ENCODE data around the gene TMEM185B. TPM values are rescaled to one million over a fixed set of nuclear protein-coding genes. Genes with fewer than 3 reads are reported as not detected.

Gene TMEM185B
- total and polyA plus RNA-seq, 10 of the 15 experiments (the other 5 are each of a cell fraction or from before 2014, with no cell fraction given): 2.4 to 20.9 (median 14.5) TPM

- WGBS (ENCODE audit: insufficient coverage, insufficient replicate concordance, low lambda C conversion rate, missing lambda C conversion rate): 97% methylated on average over 11 of the region's 11 CpGs
- ATAC-seq (no peak), DNase-seq (ENCODE audit: low read depth, low spot score) (no peak), FAIRE-seq (no peak)
- no peak overlapping the region for H2AFZ ChIP-seq (ENCODE audit: control insufficient read depth, low read depth, low read length)
- no peaks in the 10 kb centered on the region for H4K20me1 ChIP-seq (ENCODE audit: control insufficient read depth, insufficient read depth)
- no peak for TF ChIP-seq ETV6 (conservative IDR thresholded peaks at IDR 0.05 in 1 of 2, IDR thresholded peaks at IDR 0.05 in 1 of 2; ENCODE audit: borderline replicate concordance in 1 of 2, low read depth in 1 of 2)
- peak; percentile 69 for TF ChIP-seq NFYB (IDR thresholded peaks at IDR 0.05; ENCODE audit: insufficient read depth, low read depth, low read length)
- TF ChIP-seq RBBP5 (conservative IDR thresholded peaks at IDR 0.05): no peak
- TF ChIP-seq ESRRA (IDR thresholded peaks at IDR 0.05; ENCODE audit: low read length): no peak
- H3K9me3 ChIP-seq (replicated peaks; ENCODE audit: control insufficient read depth, insufficient read depth, low read length): peaks cover 5% of the 10 kb centered on the region
- peaks cover 8% of the 10 kb centered on the region; the same call in 1 of the 2 replicates for H3K4me1 ChIP-seq (ENCODE audit: control insufficient read depth, insufficient read depth, low read length)
- in situ Hi-C loops (cut with MboI): no loop called here
- H3K9ac ChIP-seq (ENCODE audit: control insufficient read depth, insufficient read depth, low read length): no peak overlapping the region
- POLR2A ChIA-PET: interaction anchor here (0.5 to 0.6 kb wide), 2 partner anchors 12 to 14 kb away, joined by 3 to 4 read pairs; no protein-coding TSS in a partner anchor
- H3K4me3 ChIP-seq: no peak overlapping the region
- peaks cover 0 to 4% of the 10 kb centered on the region in 2 experiments; a peak in 1 of 4 replicates for H3K36me3 ChIP-seq (ENCODE audit: control insufficient read depth in 2 of 2, insufficient read depth in 2 of 2, low read length in 1 of 2)
- CTCF ChIA-PET: interaction anchor here (0.9 to 2.0 kb wide), 2 partner anchors 14 to 44 kb away, joined by 5 to 6 read pairs; no protein-coding TSS in a partner anchor
- SMC1A ChIA-PET (ENCODE audit: uncharacterized antibody, unreplicated experiment): interaction anchor here (1.0 to 1.3 kb wide), 4 partner anchors 14 to 65 kb away, joined by 3 to 4 read pairs (median 3); no protein-coding TSS in a partner anchor
- RAD21 ChIA-PET (ENCODE audit: unreplicated experiment): no interaction called here
- peaks cover 20% of the 10 kb centered on the region for H3K79me2 ChIP-seq (ENCODE audit: control insufficient read depth, insufficient read depth, low read length)
- H3K27me3 ChIP-seq (replicated peaks in 1 of 2; ENCODE audit: control insufficient read depth in 2 of 2, insufficient read depth in 2 of 2, low read length in 1 of 2): no peaks in the 10 kb centered on the region
- H3K27ac ChIP-seq (ENCODE audit: control insufficient read depth, insufficient read depth): no peak overlapping the region
- intact Hi-C loops (cut with micrococcal nuclease; ENCODE audit: unreplicated experiment): no loop called here
- no peak overlapping the region for H3K4me2 ChIP-seq (ENCODE audit: control insufficient read depth, insufficient read depth)
- no TSS peak for BruUV-seq (replicated peaks)
Measured at GRCh38 chr2:120269076-120269744, 46.0 kb upstream of the TMEM185B start.

GRCh38 chr2:120267348-120267747, 44.1 kb upstream of the TMEM185B start:
- in situ Hi-C loops (cut with MboI) (no loop called here), intact Hi-C loops (cut with micrococcal nuclease; ENCODE audit: unreplicated experiment) (no loop called here)
- no peaks in the 10 kb centered on the region for H4K20me1 ChIP-seq (ENCODE audit: control insufficient read depth, insufficient read depth)
- H3K27me3 ChIP-seq (replicated peaks in 1 of 2; ENCODE audit: control insufficient read depth in 2 of 2, insufficient read depth in 2 of 2, low read length in 1 of 2): no peaks in the 10 kb centered on the region
- ChIA-PET SMC1A (ENCODE audit: uncharacterized antibody, unreplicated experiment) (interaction anchor here (0.9 to 3.7 kb wide), 3 partner anchors 11 to 35 kb away, joined by 3 to 25 read pairs (median 5); no protein-coding TSS in a partner anchor), CTCF (no interaction called here), RAD21 (ENCODE audit: unreplicated experiment) (no interaction called here), POLR2A (no interaction called here)
- H2AFZ ChIP-seq (ENCODE audit: control insufficient read depth, low read depth, low read length): no peak overlapping the region
- peaks cover 5% of the 10 kb centered on the region; the same call in 2 of the 3 replicates for H3K9me3 ChIP-seq (replicated peaks; ENCODE audit: control insufficient read depth, insufficient read depth, low read length)
- H3K4me1 ChIP-seq (ENCODE audit: control insufficient read depth, insufficient read depth, low read length): peaks cover 2% of the 10 kb centered on the region
- FAIRE-seq (no peak), DNase-seq (ENCODE audit: low read depth, low spot score) (no peak), ATAC-seq (no peak)
- H3K4me3 ChIP-seq: no peak overlapping the region
- peaks cover 0 to 4% of the 10 kb centered on the region in 2 experiments; a peak in 1 of 4 replicates for H3K36me3 ChIP-seq (ENCODE audit: control insufficient read depth in 2 of 2, insufficient read depth in 2 of 2, low read length in 1 of 2)
- peaks cover 18% of the 10 kb centered on the region for H3K79me2 ChIP-seq (ENCODE audit: control insufficient read depth, insufficient read depth, low read length)
- TF ChIP-seq PRDM15 (CRISPR knock-in tag; IDR thresholded peaks at IDR 0.05) (no peak), SRF (IDR thresholded peaks at IDR 0.05; ENCODE audit: low read depth in 2 of 2, low read length in 2 of 2) (no peak), MLLT1 (IDR thresholded peaks at IDR 0.05) (no peak), BHLHE40 (IDR thresholded peaks at IDR 0.05; ENCODE audit: borderline replicate concordance in 1 of 2, low read depth in 2 of 2, low read length in 1 of 2) (no peak), SMAD5 (IDR thresholded peaks at IDR 0.05; ENCODE audit: low read depth) (no peak), CBX5 (IDR thresholded peaks at IDR 0.05; ENCODE audit: low read depth) (no peak)
- H3K4me2 ChIP-seq (ENCODE audit: control insufficient read depth, insufficient read depth): no peak overlapping the region
- H3K9ac ChIP-seq (ENCODE audit: control insufficient read depth, insufficient read depth, low read length): no peak overlapping the region
- no TSS peak for BruUV-seq (replicated peaks)
- 90% methylated on average over 8 of the region's 8 CpGs for WGBS (ENCODE audit: insufficient coverage, insufficient replicate concordance, low lambda C conversion rate, missing lambda C conversion rate)
- H3K27ac ChIP-seq (ENCODE audit: control insufficient read depth, insufficient read depth): no peak overlapping the region

All from GM12878 (cell line).